HepG2 (cell line): Measurements from ENCODE around the gene SH3TC2. TPM values are rescaled to one million over a fixed set of nuclear protein-coding genes. Genes with fewer than 3 reads are reported as not detected.
A peak's percentile ranks its signal among the peaks of the same experiment; 100 is the strongest.

ENCODE experiments used
- ATAC-seq: fragments of 200-7000 bp; cut with Tn5 transposase; 3 replicates; pipeline ENCODE4 v1.9.1; 2020; ENCODE audit warnings: mild to moderate bottlenecking, moderate library complexity
- BruUV-seq: library from RNA; stranded (reverse); fragments of 400-500 nt; replicated peaks from 2 replicates; lab custom pipeline; 2021; lab: Mats Ljungman, UMichigan
- CTCF ChIA-PET: fragments of 300-600 bp; formaldehyde crosslinking; extraction: SDS; loops from one replicate; lab custom pipeline; 2021; ENCODE audit warnings: low total read pairs, inconsistent platforms, low intra/inter-chr PET ratio; lab: Yijun Ruan, JAX
- POLR2A ChIA-PET: fragments of 350-600 bp; sonication (Branson Sonifier 250); formaldehyde crosslinking; loops from one replicate; lab custom pipeline; 2020; ENCODE audit warnings: antibody characterized with exemption, inconsistent platforms; lab: Yijun Ruan, JAX
- DNase-seq: peaks from one replicate; pipeline ENCODE4 v3.0.0-alpha.2; 2015; ENCODE audit warnings: low spot score
- FAIRE-seq: peaks from 3 replicates; lab custom pipeline; 2011; peaks lifted over from hg19 to GRCh38; lab: Jason Lieb, UNC
- H2AFZ ChIP-seq: one replicate; pipeline ENCODE4 v1.6.1; 2011; ENCODE audit warnings: low read length, inconsistent platforms
- H3K27ac ChIP-seq: fragments of 300-600 bp; 3 replicates; pipeline ENCODE4 v1.8.0; 2011; ENCODE audit warnings: mixed run types, mild to moderate bottlenecking, mixed read lengths, low read length, inconsistent platforms; ENCODE audit not compliant: insufficient read depth; ENCODE audit errors: extremely low read length
- H3K27me3 ChIP-seq, 2 experiments: fragments of 200-600 bp in 1 of 2; 2 replicates in 1 of 2; 3 replicates in 1 of 2; pipeline versions ENCODE4 v1.6.0 to v1.8.0; 2011; ENCODE audit warnings: low read length in 2 of 2, mild to moderate bottlenecking in 2 of 2, moderate library complexity in 2 of 2, inconsistent platforms in 1 of 2; ENCODE audit not compliant: insufficient read depth in 2 of 2, control insufficient read depth in 1 of 2
- H3K36me3 ChIP-seq, 2 experiments: fragments of 200-600 bp in 1 of 2; replicated peaks in 1 of 2; 2 replicates in 1 of 2; 3 replicates in 1 of 2; pipeline versions ENCODE4 v1.5.1 to v1.8.0; 2011; ENCODE audit warnings: low read length in 2 of 2, inconsistent platforms in 1 of 2; ENCODE audit not compliant: insufficient read depth in 2 of 2, control insufficient read depth in 1 of 2
- H3K4me1 ChIP-seq: 2 replicates; pipeline ENCODE4 v1.5.1; 2012; ENCODE audit warnings: low read length, inconsistent platforms; ENCODE audit not compliant: insufficient read depth
- H3K4me2 ChIP-seq: 2 replicates; pipeline ENCODE4 v1.6.0; 2011; ENCODE audit warnings: low read depth, low read length, inconsistent platforms
- H3K4me3 ChIP-seq, 3 experiments: fragments of 200-600 bp in 1 of 3; sonication (generic), shearing (Covaris generic) in 1 of 3; replicated peaks in 1 of 3; 2 replicates each; pipeline ENCODE4 v1.5.1; 2011 to 2016; ENCODE audit warnings: low read length in 3 of 3, inconsistent platforms in 2 of 3, low read depth in 2 of 3, mild to moderate bottlenecking in 2 of 3, control low read depth in 1 of 3, mixed read lengths in 1 of 3; ENCODE audit not compliant: insufficient read depth in 1 of 3
- H3K79me2 ChIP-seq: one replicate; pipeline ENCODE4 v1.6.1; 2011; ENCODE audit warnings: low read length, inconsistent platforms; ENCODE audit not compliant: insufficient read depth
- H3K9ac ChIP-seq: 2 replicates; pipeline ENCODE4 v1.6.0; 2011; ENCODE audit warnings: mild to moderate bottlenecking, low read depth, low read length, inconsistent platforms; ENCODE audit not compliant: insufficient read depth
- H3K9me3 ChIP-seq: 2 replicates; pipeline ENCODE4 v1.5.1; 2012; ENCODE audit warnings: mild to moderate bottlenecking, low read length
- H4K20me1 ChIP-seq: 2 replicates; pipeline ENCODE4 v1.6.0; 2011; ENCODE audit warnings: inconsistent platforms, mild to moderate bottlenecking, low read length, moderate library complexity; ENCODE audit not compliant: insufficient read depth
- ASH2L ChIP-seq: fragments of 300-600, 200-600 bp; sonication (generic); IDR thresholded peaks from 2 replicates; pipeline ENCODE4 v1.7.0; 2017; ENCODE audit warnings: low read depth, mild to moderate bottlenecking, moderate library complexity, mixed read lengths, low read length; ENCODE audit not compliant: insufficient read length
- GATA4 ChIP-seq: sonication (generic); IDR thresholded peaks from 2 replicates; pipeline ENCODE4 v1.6.1; 2016; ENCODE audit warnings: antibody characterized with exemption, low read depth, borderline replicate concordance
- KLF13 ChIP-seq: sonication (generic); formaldehyde crosslinking; IDR thresholded peaks from 2 replicates; pipeline ENCODE4 v1.4.0; 2020; ENCODE audit warnings: mild to moderate bottlenecking, missing genetic modification reagents
- MED8 ChIP-seq: sonication (generic); formaldehyde crosslinking; IDR thresholded peaks from 2 replicates; pipeline ENCODE4 v1.8.1; 2023; ENCODE audit warnings: mild to moderate bottlenecking, missing genetic modification reagents; ENCODE audit not compliant: insufficient replicate concordance
- TCF7L2 ChIP-seq: IDR thresholded peaks from 2 replicates; pipeline ENCODE4 v1.6.1; 2011; ENCODE audit warnings: mild to moderate bottlenecking, low read depth, low read length, moderate library complexity
- XRCC5 ChIP-seq: fragments of 200-400 bp; formaldehyde crosslinking; optimal IDR thresholded peaks from 2 replicates; pipeline ENCODE3; 2017; ENCODE audit warnings: mild to moderate bottlenecking, low read length
- ZBTB37 ChIP-seq: sonication (generic); formaldehyde crosslinking; IDR thresholded peaks from 2 replicates; pipeline ENCODE4 v1.4.0; 2020; ENCODE audit warnings: mild to moderate bottlenecking, missing genetic modification reagents
- ZNF142 ChIP-seq: sonication (generic); formaldehyde crosslinking; IDR thresholded peaks from 2 replicates; pipeline ENCODE4 v1.4.0; 2020; ENCODE audit warnings: missing genetic modification reagents
- ZNF160 ChIP-seq: sonication (generic); formaldehyde crosslinking; IDR thresholded peaks from 2 replicates; pipeline ENCODE4 v1.8.0; 2022; ENCODE audit warnings: mild to moderate bottlenecking, inconsistent platforms, missing genetic modification reagents
- ZNF20 ChIP-seq: sonication (generic); formaldehyde crosslinking; IDR thresholded peaks from 2 replicates; pipeline ENCODE4 v1.4.0; 2020; ENCODE audit warnings: mild to moderate bottlenecking, moderate library complexity, missing genetic modification reagents
- ZNF605 ChIP-seq: sonication (generic); formaldehyde crosslinking; IDR thresholded peaks from 2 replicates; pipeline ENCODE4 v1.8.0; 2022; ENCODE audit warnings: mild to moderate bottlenecking, missing genetic modification reagents
- WGBS: methylation state at CpG from one replicate; pipeline ENCODE4 v1.1.6; 2017; ENCODE audit warnings: low lambda C conversion rate; 5-methylcytosine and 5-hydroxymethylcytosine counted together
- in situ Hi-C: cut with HindIII; loops from 2 replicates; pipeline ENCODE4 v1.10.0; 2017; ENCODE audit warnings: low pct_unique_long_range_greater_than_20kb; ENCODE audit not compliant: extremely low pct_ligation_motif_present
- intact Hi-C: fragments of 100-400 bp; cut with micrococcal nuclease; formaldehyde crosslinking; loops from one replicate; pipeline ENCODE4 v1.10.0; 2022; ENCODE audit not compliant: unreplicated experiment
- polyA plus RNA-seq, 8 experiments: library from polyadenylated mRNA; depleted of rRNA in 3 of 8; stranded (reverse) in 7 of 8; unstranded in 1 of 8; fragments of >200 nt; fragmentation: Illumina TruSeq in 4 of 8; extraction: Trizol in 4 of 8; gene quantifications; 2 replicates each; pipeline versions ENCODE4 v1.2.1 to v1.2.3, GENCODE V29; 2011 to 2016; ENCODE audit warnings: low read depth in 4 of 8, missing spikeins in 1 of 8, mixed read lengths in 1 of 8; ENCODE audit not compliant: insufficient read depth in 1 of 8
- total RNA-seq, 5 experiments: library from RNA; depleted of rRNA; stranded (reverse); fragments of >200 nt; fragmentation: Illumina TruSeq; extraction: Trizol; gene quantifications; 2 replicates each; pipeline ENCODE4 v1.2.3, GENCODE V29; 2016; ENCODE audit warnings: low read depth in 1 of 5
- TF ChIP-seq, protein P1 (sequence below): sonication (generic); formaldehyde crosslinking; IDR thresholded peaks from 2 replicates; pipeline ENCODE4 v1.4.0; 2020; ENCODE audit warnings: mild to moderate bottlenecking, missing genetic modification reagents
- TF ChIP-seq, protein P2 (sequence below): sonication (generic); formaldehyde crosslinking; IDR thresholded peaks from 2 replicates; pipeline ENCODE4 v1.5.0; 2020; ENCODE audit warnings: mild to moderate bottlenecking, missing genetic modification reagents, moderate library complexity

Gene SH3TC2
- total and polyA plus RNA-seq, 2 of the 13 experiments (the other 11 are each of a cell fraction or from before 2014, with no cell fraction given) = 0.34 to 0.71 TPM

DNA sequence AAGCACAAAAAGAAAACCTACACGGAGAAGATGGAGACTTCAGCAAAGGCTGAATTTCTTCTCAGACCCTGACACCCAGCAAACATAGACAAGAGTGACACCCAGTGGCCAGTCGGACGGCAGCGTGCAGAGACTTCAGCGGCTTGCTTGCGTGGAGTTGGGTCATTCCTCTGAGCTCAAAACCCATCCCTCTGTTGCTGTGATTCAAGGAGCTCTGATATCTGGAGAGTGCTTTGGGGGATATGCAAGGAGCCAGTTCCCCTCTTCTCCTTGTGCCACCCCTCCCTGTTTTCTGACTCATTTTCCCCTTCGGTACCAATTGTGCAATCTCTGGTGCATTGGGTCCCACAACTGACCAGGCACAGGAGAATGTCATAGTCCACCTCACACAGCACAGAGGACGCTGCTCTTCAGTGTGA is 27.5 kb downstream of the SH3TC2 start:
- H3K4me2 ChIP-seq = no peak overlapping the region
- H2AFZ ChIP-seq = no peak overlapping the region
- no peaks in the 10 kb centered on the region for H3K4me1 ChIP-seq
- peak; percentile 96 for ATAC-seq
- peak; percentile 53 for DNase-seq
- no peak overlapping the region for H3K4me3 ChIP-seq
- in situ Hi-C loops (loop anchor here (5.0 to 10.0 kb wide), 2 partner anchors 211 to 298 kb away; partner anchors contain the start of gene ADRB2), intact Hi-C loops (loop anchor here (1.0 to 5.0 kb wide), 7 partner anchors 33 to 302 kb away; no protein-coding TSS in a partner anchor)
- CTCF ChIA-PET = interaction anchor here (1.3 to 2.0 kb wide), 4 partner anchors 215 to 304 kb away, joined by 6 to 17 read pairs (median 10); no protein-coding TSS in a partner anchor
- POLR2A ChIA-PET = no interaction called here
- BruUV-seq = no TSS peak
- no peaks in the 10 kb centered on the region for H3K36me3 ChIP-seq
- peak; percentile 93 for FAIRE-seq
- H3K79me2 ChIP-seq = no peaks in the 10 kb centered on the region
- H3K9ac ChIP-seq = no peak overlapping the region
- H3K27ac ChIP-seq = no peak overlapping the region
- no peaks in the 10 kb centered on the region for H3K9me3 ChIP-seq
- WGBS = 14% methylated on average over 7 of the region's 8 CpGs
- H3K27me3 ChIP-seq = no peaks in the 10 kb centered on the region
- no peaks in the 10 kb centered on the region for H4K20me1 ChIP-seq
- no peak for TF ChIP-seq MED8 (CRISPR knock-in tag)
- TF ChIP-seq GATA4 = no peak
- TF ChIP-seq, protein P1, sequence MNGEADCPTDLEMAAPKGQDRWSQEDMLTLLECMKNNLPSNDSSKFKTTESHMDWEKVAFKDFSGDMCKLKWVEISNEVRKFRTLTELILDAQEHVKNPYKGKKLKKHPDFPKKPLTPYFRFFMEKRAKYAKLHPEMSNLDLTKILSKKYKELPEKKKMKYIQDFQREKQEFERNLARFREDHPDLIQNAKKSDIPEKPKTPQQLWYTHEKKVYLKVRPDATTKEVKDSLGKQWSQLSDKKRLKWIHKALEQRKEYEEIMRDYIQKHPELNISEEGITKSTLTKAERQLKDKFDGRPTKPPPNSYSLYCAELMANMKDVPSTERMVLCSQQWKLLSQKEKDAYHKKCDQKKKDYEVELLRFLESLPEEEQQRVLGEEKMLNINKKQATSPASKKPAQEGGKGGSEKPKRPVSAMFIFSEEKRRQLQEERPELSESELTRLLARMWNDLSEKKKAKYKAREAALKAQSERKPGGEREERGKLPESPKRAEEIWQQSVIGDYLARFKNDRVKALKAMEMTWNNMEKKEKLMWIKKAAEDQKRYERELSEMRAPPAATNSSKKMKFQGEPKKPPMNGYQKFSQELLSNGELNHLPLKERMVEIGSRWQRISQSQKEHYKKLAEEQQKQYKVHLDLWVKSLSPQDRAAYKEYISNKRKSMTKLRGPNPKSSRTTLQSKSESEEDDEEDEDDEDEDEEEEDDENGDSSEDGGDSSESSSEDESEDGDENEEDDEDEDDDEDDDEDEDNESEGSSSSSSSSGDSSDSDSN (CRISPR knock-in tag) = no peak
- no peak for TF ChIP-seq ZNF160 (CRISPR knock-in tag)
- TF ChIP-seq ZNF605 (CRISPR knock-in tag) = no peak
- TF ChIP-seq ZNF20 (CRISPR knock-in tag) = no peak
- TF ChIP-seq ZNF142 (CRISPR knock-in tag) = no peak
- no peak for TF ChIP-seq KLF13 (CRISPR knock-in tag)
- TF ChIP-seq TCF7L2 = no peak
- peak; percentile 44 for TF ChIP-seq XRCC5
- TF ChIP-seq, protein P2, sequence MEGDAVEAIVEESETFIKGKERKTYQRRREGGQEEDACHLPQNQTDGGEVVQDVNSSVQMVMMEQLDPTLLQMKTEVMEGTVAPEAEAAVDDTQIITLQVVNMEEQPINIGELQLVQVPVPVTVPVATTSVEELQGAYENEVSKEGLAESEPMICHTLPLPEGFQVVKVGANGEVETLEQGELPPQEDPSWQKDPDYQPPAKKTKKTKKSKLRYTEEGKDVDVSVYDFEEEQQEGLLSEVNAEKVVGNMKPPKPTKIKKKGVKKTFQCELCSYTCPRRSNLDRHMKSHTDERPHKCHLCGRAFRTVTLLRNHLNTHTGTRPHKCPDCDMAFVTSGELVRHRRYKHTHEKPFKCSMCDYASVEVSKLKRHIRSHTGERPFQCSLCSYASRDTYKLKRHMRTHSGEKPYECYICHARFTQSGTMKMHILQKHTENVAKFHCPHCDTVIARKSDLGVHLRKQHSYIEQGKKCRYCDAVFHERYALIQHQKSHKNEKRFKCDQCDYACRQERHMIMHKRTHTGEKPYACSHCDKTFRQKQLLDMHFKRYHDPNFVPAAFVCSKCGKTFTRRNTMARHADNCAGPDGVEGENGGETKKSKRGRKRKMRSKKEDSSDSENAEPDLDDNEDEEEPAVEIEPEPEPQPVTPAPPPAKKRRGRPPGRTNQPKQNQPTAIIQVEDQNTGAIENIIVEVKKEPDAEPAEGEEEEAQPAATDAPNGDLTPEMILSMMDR (CRISPR knock-in tag) = peak; percentile 90
- TF ChIP-seq ASH2L = no peak
- TF ChIP-seq ZBTB37 (CRISPR knock-in tag) = no peak
